ENCODE measurements around the gene FOXA1.

DNA sequence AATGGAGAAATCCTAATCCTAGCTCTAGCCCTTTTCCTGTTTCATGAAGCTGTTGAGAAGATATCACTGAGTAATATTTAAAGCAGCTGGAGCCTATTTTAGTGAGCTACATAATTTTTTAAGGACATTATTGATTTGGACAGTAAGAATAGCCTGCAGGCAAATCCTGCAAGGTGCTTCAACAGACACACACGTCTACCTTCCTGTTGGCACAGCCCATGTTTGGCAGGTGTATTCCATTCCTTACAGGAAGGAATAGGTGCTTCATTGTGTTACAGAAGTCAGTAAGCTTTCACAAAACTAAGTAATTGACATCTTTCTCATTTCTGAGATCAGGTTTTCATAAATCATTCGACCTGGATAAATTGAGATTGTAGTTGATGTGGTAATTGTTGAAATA is 50.6 kb downstream of the FOXA1 start:
- TF ChIP-seq, protein P1, sequence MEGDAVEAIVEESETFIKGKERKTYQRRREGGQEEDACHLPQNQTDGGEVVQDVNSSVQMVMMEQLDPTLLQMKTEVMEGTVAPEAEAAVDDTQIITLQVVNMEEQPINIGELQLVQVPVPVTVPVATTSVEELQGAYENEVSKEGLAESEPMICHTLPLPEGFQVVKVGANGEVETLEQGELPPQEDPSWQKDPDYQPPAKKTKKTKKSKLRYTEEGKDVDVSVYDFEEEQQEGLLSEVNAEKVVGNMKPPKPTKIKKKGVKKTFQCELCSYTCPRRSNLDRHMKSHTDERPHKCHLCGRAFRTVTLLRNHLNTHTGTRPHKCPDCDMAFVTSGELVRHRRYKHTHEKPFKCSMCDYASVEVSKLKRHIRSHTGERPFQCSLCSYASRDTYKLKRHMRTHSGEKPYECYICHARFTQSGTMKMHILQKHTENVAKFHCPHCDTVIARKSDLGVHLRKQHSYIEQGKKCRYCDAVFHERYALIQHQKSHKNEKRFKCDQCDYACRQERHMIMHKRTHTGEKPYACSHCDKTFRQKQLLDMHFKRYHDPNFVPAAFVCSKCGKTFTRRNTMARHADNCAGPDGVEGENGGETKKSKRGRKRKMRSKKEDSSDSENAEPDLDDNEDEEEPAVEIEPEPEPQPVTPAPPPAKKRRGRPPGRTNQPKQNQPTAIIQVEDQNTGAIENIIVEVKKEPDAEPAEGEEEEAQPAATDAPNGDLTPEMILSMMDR (IDR thresholded peaks at IDR 0.05 in 8 of 11, conservative IDR thresholded peaks at IDR 0.05 in 3 of 11), result no peak
- TF ChIP-seq POLR2A (IDR thresholded peaks at IDR 0.05) (no peak), POLR2AphosphoS5 (IDR thresholded peaks at IDR 0.05) (no peak)

Data from spleen (tissue), 7 donors.